Measurements from ENCODE around the gene GDPGP1.

Gene GDPGP1

DNA sequence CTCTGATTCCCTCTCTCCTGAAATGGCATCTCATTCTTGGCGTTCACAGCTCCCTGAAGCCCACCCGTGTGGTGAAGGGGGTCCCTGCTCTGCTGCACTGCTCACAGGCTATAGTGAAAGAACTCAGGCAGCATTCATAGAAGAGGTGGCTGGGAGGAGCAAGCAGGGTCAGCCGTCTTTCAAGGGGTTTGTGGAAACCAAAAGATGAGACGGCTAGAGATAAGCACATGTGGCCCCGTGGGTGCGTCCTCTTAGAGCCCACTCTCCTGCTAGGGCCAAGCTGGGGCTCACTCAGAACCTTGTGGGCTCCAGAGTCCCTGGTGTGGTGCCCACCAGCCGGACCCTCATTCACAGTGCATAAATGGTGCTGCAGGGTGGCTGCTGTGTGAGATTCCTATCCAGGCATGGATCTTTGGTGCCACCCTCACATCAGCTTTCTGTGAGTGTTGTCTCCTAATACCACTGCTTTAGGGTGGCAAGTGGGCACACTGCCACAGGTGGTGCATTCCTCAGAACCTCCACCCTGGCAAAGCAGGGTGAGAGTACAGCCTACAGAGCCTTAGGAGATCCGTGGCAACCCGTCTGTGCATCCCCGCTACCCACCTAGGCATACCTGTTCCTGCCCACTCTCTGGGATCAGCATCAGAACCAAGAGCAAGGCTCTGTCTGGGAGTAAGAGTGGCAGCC, 44.1 kb upstream of the GDPGP1 start:
- DNase-seq (ENCODE audit: extremely low spot score) = peak; percentile 10
- ChIA-PET POLR2A (no interaction called here), CTCF (interaction anchor here (1.0 to 4.9 kb wide), 8 partner anchors 10 to 38 kb away, joined by 3 to 22 read pairs (median 4); partner anchors contain the start of gene SEMA4B)
- TF ChIP-seq CTCF (IDR thresholded peaks at IDR 0.05; ENCODE audit: control extremely low read depth, extremely low read depth, low read depth, missing control alignments) = no peak

- POLR2A ChIA-PET = no interaction called here
- CTCF ChIA-PET = interaction anchor here (1.0 to 4.9 kb wide), 7 partner anchors 10 to 48 kb away, joined by 3 to 22 read pairs (median 4); partner anchors contain the start of gene SEMA4B
- DNase-seq (ENCODE audit: extremely low spot score) = peak; percentile 62
- no peak for TF ChIP-seq CTCF (IDR thresholded peaks at IDR 0.05; ENCODE audit: control extremely low read depth, extremely low read depth, low read depth, missing control alignments)
Observed at GRCh38 chr15:90190606-90191343, 43.2 kb upstream of the GDPGP1 start.

- DNase-seq (ENCODE audit: extremely low spot score) = no peak
- CTCF ChIA-PET = interaction anchor here (1.3 to 4.9 kb wide), 5 partner anchors 9 to 48 kb away, joined by 3 to 22 read pairs (median 5); partner anchors contain the start of gene SEMA4B
- POLR2A ChIA-PET = interaction anchor here (1.1 kb wide), 1 partner anchor 10 kb away, joined by 3 read pairs; no protein-coding TSS in a partner anchor
- TF ChIP-seq CTCF (IDR thresholded peaks at IDR 0.05; ENCODE audit: control extremely low read depth, extremely low read depth, low read depth, missing control alignments) = no peak
Observed at GRCh38 chr15:90191344-90191687, 42.7 kb upstream of the GDPGP1 start.

DNA sequence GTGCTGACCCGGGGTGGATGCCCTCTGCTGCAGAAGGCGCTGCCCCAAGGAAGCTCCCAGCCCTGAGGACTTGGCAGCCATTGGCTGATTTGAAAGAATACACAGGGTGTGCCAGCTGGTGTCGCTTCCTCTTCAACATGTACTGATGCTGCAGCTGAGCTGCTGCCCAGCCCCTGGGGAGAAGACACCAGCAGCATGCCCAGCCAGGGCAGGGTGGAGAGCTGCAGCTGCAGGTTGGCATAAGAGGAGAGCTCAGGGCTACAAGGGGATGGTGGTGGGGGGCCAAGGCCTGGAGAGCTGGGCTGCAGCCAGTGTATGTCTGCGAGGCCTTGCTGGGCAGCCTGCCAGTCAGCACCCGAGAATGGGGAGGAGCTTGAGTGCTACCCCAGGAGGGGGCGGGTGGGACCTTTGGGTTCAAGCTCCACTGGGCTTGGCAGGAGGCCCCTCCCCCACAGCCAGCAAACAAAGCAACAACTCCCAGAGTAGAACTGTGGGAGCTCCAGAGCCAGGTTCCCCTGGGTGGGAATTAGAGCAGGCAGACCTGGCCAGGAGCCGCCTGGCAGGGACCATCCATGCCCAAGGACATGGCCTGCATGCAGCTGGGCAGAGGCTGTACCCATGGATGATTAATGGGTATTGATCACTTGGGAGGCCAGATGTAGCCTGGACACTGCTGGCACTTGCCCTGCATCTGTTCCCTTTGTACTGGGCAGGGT, 42.1 kb upstream of the GDPGP1 start:
- TF ChIP-seq CTCF (IDR thresholded peaks at IDR 0.05; ENCODE audit: control extremely low read depth, extremely low read depth, low read depth, missing control alignments) = no peak
- ChIA-PET CTCF (interaction anchor here (0.9 to 4.9 kb wide), 6 partner anchors 9 to 431 kb away, joined by 3 to 22 read pairs (median 4); partner anchors contain the start of gene SEMA4B), POLR2A (interaction anchor here (0.8 to 1.1 kb wide), 2 partner anchors 9 to 10 kb away, joined by 3 read pairs; partner anchors contain the start of gene SEMA4B)
- peak; percentile 60 for DNase-seq (ENCODE audit: extremely low spot score)

GRCh38 chr15:90192961-90193786, 40.8 kb upstream of the GDPGP1 start:
- DNase-seq (ENCODE audit: extremely low spot score) = no peak
- no peak for TF ChIP-seq CTCF (IDR thresholded peaks at IDR 0.05; ENCODE audit: control extremely low read depth, extremely low read depth, low read depth, missing control alignments)
- ChIA-PET POLR2A (no interaction called here), CTCF (interaction anchor here (1.6 to 4.9 kb wide), 3 partner anchors 7 to 31 kb away, joined by 3 to 22 read pairs (median 9); partner anchors contain the start of gene SEMA4B)
